GM04503 (cell line): Measurements from ENCODE around the gene LAMA2.
A peak's percentile ranks its signal among the peaks of the same experiment; 100 is the strongest.

Source experiments
- DNase-seq: peaks from one replicate; pipeline ENCODE4 v3.0.0-alpha.2; 2012; ENCODE audit warnings: low read depth

Gene LAMA2, protein sequence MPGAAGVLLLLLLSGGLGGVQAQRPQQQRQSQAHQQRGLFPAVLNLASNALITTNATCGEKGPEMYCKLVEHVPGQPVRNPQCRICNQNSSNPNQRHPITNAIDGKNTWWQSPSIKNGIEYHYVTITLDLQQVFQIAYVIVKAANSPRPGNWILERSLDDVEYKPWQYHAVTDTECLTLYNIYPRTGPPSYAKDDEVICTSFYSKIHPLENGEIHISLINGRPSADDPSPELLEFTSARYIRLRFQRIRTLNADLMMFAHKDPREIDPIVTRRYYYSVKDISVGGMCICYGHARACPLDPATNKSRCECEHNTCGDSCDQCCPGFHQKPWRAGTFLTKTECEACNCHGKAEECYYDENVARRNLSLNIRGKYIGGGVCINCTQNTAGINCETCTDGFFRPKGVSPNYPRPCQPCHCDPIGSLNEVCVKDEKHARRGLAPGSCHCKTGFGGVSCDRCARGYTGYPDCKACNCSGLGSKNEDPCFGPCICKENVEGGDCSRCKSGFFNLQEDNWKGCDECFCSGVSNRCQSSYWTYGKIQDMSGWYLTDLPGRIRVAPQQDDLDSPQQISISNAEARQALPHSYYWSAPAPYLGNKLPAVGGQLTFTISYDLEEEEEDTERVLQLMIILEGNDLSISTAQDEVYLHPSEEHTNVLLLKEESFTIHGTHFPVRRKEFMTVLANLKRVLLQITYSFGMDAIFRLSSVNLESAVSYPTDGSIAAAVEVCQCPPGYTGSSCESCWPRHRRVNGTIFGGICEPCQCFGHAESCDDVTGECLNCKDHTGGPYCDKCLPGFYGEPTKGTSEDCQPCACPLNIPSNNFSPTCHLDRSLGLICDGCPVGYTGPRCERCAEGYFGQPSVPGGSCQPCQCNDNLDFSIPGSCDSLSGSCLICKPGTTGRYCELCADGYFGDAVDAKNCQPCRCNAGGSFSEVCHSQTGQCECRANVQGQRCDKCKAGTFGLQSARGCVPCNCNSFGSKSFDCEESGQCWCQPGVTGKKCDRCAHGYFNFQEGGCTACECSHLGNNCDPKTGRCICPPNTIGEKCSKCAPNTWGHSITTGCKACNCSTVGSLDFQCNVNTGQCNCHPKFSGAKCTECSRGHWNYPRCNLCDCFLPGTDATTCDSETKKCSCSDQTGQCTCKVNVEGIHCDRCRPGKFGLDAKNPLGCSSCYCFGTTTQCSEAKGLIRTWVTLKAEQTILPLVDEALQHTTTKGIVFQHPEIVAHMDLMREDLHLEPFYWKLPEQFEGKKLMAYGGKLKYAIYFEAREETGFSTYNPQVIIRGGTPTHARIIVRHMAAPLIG (N-terminal part only)

DNA sequence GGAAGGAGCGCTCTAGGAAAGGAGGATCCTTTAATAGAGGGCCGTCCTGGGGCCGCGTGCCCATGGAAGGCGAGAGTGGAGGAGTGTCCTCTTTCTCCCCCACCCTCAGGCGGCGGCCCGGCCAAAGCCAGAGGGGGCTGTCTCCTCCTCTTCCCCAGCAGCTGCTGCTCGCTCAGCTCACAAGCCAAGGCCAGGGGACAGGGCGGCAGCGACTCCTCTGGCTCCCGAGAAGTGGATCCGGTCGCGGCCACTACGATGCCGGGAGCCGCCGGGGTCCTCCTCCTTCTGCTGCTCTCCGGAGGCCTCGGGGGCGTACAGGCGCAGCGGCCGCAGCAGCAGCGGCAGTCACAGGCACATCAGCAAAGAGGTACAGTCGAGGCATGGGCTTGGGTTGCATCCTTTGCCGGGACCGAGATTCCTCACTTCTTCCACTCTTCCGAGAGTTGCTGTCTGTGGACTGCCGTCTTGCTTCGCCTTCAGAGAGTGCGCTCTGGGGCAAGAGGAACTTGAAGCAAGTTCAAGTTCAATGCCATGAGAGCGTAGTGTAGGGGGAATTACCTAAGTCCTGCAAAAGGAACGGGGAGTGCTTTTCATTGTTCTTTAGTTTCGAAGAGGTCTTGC, at the start of gene LAMA2:
Gene LAMA2, plus strand, starts transcription at position 148 of the 621 bp plus-strand sequence. Its CDS starts 108 bp downstream, at position 256.
- DNase-seq = peak; percentile 47

DNA sequence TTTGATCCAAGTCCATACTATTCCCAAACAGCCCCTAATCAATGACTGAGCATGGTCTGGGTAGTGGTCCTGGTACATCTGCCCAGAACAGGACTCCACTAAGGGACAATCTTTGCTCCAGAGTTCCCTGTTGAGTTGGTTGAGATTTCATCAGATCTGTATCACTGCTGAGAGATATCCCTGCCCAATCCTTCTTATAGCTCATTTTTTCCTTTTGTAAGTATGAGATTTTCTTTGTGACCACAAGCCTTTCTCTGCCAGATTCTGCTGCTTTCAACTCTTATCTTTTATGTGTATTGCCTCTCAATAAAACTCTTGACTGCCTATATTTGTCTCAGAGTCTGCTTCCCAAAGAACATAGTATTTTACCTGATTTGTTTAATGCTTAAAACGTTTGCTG, 46.2 kb upstream of the LAMA2 start:
- DNase-seq = no peak

DNA sequence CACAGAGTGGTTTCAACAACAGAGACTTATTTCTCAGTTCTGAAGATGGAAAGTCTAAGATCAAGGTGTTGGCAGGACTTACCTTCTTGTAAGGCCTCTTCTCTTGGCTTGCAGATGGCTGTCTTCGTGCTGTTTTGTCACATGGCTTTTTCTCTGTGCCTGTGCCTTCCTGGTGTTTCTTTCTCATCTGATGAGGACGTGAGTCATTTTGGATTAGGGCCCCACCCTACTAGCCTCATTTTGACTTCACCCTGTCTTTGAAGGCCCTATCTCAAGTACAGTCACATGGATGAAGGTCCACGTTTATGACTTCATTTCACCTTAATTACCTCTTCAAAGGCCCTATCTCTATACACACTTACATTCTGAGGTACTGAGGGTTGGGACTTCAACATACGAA, 41.4 kb upstream of the LAMA2 start:
- DNase-seq = no peak

DNA sequence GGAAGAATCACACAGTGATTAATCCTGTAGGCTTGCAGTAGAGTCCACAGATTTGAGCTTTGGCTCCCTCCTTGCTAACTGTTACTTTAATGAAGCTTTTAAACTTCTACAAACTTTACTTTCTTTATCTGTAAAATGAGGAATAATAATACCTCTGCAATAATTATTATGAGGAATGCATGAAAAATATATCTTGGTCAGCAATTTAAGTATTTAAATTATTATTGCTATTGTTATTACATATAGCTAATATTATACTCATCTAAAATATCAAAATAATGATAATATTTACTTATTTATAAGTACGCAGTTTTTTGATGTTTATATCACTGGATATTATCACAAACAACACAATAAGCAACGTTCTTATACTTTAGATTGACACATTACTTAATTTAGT, 38.3 kb upstream of the LAMA2 start:
- DNase-seq = no peak

DNA sequence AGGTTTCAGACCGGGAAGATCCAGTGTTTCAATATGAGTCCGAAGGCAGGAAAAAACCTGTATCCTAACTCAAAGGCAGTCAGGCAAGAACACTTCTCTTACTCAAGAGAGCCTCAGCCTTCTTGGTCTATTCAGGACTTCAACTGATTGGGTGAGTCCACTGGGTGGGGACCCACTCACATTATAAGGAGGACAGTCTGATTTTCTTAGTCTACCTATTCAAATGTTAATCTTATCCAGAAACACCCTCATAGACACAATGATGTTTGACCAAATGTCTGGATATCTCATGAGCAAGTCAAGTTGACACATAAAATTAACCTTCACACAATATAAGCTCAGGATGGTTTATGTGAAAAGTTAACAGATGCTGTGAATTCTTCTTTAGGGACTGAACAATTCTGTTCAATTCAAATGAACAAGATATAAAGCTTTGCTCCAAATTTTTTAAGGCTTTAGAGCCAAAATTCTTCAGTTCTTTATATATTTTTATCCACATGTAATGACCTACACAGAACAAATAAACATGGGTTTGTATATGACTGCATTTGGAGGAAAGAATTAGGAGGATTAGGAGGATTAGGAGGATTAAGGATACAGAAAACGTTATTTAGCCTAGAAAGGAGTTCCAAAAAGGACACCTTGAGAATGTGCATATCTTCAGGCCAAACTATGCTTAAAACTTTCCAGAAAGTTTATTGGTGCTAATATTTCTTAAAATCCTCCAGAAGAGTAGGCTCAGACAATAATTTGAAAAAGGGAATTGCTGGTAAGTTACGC, 35.3 kb upstream of the LAMA2 start:
- DNase-seq = no peak

DNA sequence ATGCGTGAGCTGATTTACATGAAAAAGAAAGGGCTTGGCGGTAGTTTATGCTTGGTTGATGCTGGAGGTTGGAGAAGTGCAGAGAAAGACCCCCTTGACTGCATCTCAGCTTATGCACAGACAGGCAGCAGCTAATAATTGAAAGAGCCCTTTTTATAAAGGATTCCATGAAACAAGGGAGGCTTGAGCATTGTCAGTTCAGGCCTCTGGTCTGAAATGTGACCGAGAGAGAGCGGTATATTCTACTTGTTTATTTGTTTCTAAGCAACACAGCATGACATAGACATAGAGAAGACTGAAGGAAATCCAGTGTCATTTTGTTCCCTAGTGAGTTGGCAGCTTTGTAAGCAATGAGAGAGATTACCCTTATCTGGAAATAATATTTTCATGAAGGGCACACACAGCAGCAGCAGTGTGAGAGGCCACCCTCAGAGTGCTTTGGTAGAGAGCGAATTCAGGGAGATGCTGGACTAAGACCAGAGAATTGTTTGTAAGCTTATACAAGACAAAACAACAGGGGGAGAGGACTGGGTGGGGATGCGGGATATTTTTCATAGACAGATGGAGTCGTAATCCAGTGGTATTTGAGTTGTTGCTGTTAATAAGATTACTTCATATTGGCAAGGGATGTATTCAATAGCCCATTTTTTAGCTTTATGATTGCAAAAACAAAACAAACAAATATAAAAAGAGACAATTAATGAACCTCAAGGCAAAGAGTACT, 34.6 kb upstream of the LAMA2 start:
- DNase-seq = no peak

DNA sequence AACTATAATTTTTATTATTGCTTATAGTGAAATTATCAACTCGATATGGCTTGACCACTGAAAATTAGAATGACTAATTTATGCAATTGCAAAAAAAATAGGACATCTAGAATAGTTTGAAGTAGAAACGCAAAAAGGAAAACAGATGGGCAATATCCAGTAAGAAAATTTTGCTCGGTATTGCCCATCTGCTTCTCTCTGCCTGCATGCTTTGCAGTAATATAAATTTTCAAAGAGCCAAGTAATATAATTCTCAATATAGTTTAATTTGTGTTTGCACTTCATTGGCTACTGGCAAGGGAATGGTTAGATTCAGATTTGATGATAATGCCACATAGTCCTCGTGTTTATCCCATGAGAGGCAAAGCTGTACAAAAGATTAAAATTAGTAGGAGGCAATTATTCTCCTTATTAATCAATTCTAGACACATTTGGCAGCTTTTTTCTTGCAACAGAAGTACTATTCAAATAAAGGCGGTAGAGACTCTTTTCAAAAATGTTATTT, 27.3 kb upstream of the LAMA2 start:
- no peak for DNase-seq

DNA sequence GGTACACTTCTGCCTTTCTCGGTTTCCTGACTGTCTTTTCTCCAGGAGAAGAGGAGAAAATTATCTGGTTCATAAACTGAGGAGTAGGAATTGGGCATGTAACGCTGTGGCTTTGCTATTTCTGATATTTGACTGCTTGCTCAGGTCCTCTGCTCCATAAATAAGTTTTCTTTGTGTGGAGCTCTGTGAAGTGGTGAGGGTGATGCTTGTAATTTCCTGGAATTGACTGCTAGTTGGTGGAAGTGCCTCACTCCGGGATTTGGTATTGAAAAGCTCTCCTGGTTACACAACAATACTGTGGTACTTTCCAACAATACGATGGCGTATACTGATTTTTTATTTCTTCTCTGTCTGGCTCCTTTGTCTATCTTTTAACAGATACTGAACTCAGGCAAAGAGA, 25.1 kb upstream of the LAMA2 start:
- DNase-seq = no peak

DNA sequence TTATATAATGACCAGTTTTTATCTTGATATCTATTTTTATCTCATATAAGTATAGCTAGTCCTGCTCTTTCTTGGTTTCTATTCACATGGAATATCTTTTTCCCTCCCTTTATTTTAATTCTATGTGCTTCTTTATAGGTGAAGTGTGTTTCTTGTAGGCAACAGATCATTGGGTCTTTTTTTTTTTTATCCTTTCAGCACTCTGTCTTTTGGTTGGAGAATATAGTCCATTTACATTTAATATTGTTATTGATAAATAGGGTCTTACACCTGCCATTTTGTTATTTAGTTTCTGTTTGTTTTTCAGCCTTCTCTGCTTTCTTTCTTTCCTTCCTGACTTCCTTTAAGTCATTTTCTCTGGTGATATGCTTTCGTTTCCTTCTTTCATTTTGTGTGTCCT, 22.2 kb upstream of the LAMA2 start:
- DNase-seq = no peak

DNA sequence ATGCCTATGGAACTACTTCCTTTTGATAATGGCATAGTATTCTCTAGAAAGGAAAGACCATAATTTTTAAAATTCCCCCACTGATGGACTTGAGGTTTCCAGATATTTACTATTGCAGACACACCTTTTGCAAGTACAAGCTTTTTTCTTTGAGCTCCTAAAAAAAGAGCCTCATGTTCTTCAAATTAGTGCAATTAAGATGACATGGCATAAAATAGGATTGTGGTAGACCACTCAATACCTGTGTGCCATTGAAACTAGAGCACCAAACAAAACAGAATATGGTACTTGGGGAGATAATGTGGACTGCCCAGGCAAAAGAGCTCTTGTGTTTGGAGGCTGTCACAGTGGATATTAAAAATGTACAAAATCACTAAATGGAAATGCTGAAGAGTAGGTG, 19.0 kb upstream of the LAMA2 start:
- no peak for DNase-seq

DNA sequence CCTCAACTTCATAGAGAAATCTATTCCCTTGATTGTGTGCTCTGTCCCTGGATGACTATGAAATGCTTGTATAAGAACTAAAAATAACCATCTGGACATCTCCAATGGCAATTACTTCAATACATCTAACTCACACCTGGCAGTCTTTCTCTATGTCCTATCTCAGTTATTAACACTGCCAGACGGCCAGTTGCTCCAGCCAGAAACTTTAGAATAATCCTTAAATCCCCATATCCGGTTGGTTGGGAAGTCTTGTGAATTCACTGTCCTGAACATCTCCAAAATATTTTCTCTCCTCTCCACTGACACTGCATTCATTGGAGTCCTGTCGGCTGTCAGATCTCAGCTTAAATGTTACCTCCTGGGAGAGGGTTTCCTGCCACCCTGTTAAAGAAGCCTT, 12.2 kb upstream of the LAMA2 start:
- DNase-seq = no peak

DNA sequence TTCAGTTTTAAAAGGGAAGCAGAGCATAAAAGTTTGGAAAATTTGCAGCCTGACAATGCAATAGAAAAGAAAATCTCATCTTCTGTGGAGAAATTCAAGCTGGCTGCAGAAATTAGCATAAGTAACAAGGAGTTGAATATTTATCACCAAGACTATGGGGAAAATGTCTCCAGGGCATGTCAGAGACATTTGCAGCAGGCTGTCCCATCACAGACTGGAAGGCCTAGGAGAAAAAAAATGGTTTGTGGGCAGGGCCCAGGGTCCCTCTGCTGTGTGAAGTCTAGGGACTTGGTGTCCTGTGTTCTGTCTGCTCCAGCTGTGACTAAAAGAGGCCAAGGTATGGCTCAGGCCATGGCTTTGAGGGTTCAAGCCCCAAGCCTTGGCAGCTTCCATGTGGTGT, 8.1 kb upstream of the LAMA2 start:
- DNase-seq = no peak

DNA sequence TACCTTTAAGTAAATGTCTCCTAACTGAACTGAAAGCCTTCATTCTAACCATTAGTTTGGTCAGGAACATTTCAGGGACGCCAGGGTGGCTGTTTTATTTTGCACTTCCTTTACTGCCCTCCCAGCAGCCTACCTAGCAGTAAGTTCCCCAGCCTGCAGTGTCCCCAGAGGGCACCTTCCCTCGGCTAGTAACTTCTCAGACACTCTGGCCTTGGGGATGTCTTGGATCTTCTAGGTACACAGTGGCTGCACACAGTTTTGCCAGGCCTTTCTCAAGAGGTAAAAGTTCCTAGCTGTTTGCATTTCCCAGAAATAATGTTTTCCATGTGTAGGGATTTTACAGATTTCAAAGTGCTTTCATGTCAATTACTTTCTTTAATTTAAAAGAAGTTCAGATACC, 378 bp upstream of the LAMA2 start:
- no peak for DNase-seq

DNA sequence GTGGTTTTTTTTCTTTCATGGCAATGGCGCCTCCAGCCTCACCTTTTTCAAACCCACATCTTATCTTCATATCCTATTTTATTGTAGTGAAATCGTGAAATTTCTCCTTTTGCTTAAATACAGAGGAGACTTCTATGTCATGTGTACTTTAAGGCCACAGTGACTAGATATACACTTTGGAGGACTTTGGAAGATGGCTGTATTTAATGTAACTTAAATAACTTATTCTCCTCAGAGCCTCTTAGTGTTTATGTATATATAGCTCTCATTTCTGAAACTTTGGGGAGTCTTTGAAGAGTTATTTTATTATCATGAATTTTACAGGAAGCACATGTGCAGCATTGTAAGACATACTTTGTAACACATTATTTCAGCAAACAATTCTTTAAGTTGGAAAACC, 968 bp downstream of the LAMA2 start:
- no peak for DNase-seq

DNA sequence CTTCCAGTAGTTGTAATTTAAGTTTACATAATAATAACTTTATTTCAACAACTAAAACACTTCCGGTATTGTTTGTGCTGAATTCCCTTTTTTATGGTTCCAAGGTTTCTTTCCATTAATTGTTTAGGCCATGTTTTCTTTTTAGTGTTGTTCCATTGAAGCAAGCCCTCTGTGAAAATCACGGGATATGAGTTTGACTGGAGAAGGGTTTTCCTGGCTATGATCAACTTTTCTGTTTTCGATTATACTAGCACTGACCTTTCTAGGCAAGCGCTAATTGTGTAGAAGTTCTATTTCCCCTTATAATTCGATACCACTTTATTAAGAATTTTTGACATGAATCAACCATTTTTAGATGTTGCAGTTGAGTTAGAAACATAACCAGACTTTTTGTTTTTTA, 2.4 kb downstream of the LAMA2 start:
- no peak for DNase-seq

DNA sequence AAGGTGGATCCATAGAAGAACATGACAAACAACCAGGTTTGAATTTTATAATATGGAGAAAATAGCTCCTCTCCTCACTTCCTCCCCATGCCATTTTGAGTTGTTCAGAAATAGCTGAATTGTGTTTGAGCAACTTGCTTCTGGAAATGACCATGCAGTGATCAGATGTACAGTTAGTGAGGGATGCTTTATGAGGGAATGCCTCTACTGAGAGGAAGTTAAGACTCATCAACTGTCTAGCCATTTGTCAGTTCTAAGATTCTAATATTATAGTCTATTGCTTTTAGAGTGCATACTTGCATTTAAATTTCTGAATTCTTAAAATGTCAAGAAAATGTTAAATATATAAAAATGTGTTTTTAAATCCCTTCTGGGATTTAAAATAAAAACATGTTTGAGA, 3.8 kb downstream of the LAMA2 start:
- DNase-seq = no peak

DNA sequence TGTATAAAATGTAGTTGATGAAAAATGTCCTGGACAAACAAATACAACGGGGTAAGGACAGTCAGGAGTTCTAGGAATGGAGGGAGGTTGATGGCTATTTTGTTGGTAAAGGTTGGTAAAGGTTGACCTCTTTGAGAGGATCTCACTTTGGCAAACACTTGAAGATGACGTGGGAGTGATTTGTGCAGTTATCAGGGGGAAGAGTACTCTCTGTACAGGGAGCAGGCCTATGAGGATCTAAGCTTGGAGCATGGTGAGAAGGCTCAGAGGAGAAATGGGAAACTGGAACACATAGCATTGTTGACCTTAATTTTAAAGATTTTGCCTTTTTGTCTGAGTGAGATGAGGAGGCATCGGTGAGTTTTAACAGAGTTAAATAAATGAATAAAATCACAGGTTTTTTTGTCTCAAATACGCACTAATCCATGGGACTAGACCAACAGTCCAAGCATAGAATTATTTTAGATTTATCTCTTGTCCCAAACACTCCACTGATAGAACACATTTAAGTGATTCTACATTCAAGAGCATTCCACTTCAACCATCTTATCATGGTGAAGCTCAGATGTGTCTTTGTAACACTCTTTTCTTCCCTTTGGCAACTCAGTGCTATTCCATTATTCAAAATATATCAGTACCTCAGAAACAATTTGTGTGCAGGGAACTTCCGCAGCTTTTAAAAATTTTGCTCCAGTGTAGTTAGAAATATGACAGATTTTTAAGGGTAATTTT, 5.7 kb downstream of the LAMA2 start:
- DNase-seq = no peak

DNA sequence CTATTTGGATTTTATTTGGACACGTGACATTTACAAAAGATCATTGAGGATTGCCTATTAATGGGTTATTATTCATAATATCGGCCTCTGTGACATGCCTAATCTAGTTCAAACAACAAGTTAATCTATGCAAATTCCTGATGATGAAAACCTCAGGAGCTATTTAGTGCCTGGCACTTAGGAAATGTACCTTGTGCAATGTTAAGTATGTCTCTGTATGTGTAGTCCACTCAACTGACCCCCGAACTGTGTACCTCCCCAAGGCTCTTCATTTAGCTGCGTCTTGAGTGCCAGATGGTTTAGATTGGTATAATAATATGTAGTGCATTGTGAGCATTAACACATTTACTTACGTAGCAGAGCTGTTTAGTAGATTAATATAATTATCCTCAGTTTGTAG, 6.9 kb downstream of the LAMA2 start:
- no peak for DNase-seq

DNA sequence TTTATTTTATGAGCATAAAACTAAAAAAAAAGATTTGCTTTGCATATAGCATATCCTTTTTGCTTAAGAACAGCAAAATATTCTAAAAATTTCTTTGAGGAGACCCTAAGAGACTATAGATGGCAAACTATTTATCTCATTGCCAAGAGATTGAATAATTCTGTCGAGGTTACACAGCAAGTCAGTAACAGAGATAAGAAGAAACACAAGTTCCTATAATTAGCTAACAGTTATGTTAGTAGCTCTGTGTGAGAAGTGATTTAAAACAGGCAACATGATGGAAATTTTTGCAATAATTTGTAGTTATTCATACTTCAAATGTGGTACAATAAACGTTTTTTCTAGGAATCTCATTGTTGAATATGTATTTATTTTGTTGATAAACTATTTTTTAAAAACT, 9.1 kb downstream of the LAMA2 start:
- DNase-seq = no peak
